ENCODE results near the gene TMEM150B.

DNA sequence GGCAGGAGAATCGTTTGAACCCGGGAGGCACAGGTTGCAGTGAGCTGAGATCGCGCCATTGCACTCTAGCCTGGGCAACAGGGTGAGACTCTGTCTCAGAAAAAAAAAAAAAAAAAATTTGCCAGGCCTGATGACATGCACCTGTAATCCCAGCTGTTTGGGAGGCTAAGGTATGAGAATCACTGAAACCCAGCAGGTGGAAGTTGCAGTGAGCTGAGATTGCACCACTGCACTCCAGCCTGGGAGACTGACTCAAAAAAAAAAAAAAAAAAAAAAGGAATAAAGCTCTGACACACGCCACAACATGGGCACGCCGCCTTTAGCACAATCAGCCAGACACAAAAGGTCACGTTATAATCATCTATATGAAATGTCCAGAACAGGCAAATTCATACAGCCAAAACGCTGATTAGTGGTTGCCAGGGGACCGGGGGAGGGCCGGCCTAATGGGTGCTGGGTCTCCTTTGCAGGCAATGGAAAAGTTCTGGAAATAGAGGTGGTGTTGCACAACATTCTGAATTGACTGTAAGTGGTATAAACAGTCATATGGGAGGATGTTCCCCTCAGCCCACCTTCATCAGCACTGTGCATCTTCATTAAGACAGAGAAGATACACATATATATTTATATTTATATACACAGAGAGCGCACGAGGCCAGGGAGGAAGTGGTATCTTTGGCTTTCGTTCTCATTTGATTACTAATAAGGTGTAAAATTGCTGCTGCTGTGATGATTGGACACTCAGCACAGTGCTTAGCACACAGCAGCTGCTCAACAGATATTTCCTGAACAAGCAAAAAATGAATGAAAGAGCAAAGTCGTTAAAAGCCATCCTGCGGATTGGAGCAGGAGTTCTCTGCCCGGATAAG lies 49.1 kb downstream of the TMEM150B start:
- TF ChIP-seq, protein P1, sequence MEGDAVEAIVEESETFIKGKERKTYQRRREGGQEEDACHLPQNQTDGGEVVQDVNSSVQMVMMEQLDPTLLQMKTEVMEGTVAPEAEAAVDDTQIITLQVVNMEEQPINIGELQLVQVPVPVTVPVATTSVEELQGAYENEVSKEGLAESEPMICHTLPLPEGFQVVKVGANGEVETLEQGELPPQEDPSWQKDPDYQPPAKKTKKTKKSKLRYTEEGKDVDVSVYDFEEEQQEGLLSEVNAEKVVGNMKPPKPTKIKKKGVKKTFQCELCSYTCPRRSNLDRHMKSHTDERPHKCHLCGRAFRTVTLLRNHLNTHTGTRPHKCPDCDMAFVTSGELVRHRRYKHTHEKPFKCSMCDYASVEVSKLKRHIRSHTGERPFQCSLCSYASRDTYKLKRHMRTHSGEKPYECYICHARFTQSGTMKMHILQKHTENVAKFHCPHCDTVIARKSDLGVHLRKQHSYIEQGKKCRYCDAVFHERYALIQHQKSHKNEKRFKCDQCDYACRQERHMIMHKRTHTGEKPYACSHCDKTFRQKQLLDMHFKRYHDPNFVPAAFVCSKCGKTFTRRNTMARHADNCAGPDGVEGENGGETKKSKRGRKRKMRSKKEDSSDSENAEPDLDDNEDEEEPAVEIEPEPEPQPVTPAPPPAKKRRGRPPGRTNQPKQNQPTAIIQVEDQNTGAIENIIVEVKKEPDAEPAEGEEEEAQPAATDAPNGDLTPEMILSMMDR (conservative IDR thresholded peaks at IDR 0.05; ENCODE audit: low read depth, low read length), result no peak
- TF ChIP-seq POLR2A (IDR thresholded peaks at IDR 0.05; ENCODE audit: low read depth, low read length) (no peak), BHLHE40 (IDR thresholded peaks at IDR 0.05; ENCODE audit: low read depth, low read length) (no peak), FOS (IDR thresholded peaks at IDR 0.05; ENCODE audit: low read depth, low read length) (no peak), SMC3 (IDR thresholded peaks at IDR 0.05; ENCODE audit: low read depth, low read length) (no peak)
- TF ChIP-seq, protein P2, sequence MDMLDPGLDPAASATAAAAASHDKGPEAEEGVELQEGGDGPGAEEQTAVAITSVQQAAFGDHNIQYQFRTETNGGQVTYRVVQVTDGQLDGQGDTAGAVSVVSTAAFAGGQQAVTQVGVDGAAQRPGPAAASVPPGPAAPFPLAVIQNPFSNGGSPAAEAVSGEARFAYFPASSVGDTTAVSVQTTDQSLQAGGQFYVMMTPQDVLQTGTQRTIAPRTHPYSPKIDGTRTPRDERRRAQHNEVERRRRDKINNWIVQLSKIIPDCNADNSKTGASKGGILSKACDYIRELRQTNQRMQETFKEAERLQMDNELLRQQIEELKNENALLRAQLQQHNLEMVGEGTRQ (IDR thresholded peaks at IDR 0.05; ENCODE audit: low read depth, low read length), result no peak

Data from IMR-90 (cell line).